ENCODE results near the gene MTCL1.

MTCL1 gene

GRCh38 chr18:8842506-8842905, 137.2 kb downstream of the MTCL1 start:
- Mint-ChIP-seq H3K4me1 (peaks cover 0 to 1% of the 10 kb centered on the region in 2 donors), H3K27ac (no peak overlapping the region), H3K9me3 (no peaks in the 10 kb centered on the region), H3K36me3 (peaks cover 0 to 1% of the 10 kb centered on the region in 2 donors), H3K27me3 (peaks cover 9 to 21% of the 10 kb centered on the region in 2 donors), H3K4me3 (no peak overlapping the region)
- DNase-seq, result no peak
- ATAC-seq (replicated peaks), result no peak

- no peak for ATAC-seq (replicated peaks)
- no peak overlapping the region for H3K27ac Mint-ChIP-seq
- peaks cover 0 to 1% of the 10 kb centered on the region in 2 donors for H3K4me1 Mint-ChIP-seq
- no peak overlapping the region for H3K4me3 Mint-ChIP-seq
- no peak for DNase-seq
- no peaks in the 10 kb centered on the region for H3K9me3 Mint-ChIP-seq
- peaks cover 0 to 1% of the 10 kb centered on the region in 2 donors for H3K36me3 Mint-ChIP-seq
- H3K27me3 Mint-ChIP-seq, result peaks cover 9 to 21% of the 10 kb centered on the region in 2 donors
Observed at GRCh38 chr18:8843005-8843404, 137.6 kb downstream of the MTCL1 start.

DNA sequence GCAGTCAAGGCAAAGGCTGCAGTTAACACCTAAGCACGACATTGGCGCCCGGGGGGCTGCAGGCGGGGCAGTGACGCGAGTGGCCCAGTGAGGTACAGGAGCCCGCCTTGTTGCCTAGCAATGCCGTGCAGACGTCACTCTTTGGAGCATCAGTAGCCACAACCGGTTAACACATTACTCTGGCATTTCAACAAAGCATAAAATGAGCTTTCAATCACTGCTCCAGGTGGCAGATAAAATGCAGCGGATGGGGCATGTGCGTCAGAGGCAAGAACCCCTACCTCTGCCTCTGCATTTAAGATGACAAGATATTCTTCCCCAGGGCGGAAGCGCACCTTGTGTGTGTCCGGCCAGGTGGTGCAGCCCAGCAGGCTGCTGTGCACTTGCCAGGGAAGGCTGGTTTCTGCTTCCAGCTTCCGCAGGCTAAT, 139.4 kb downstream of the MTCL1 start:
- no peak overlapping the region for H3K4me3 Mint-ChIP-seq
- H3K27me3 Mint-ChIP-seq, result peaks cover 9 to 16% of the 10 kb centered on the region in 2 donors
- H3K36me3 Mint-ChIP-seq, result peaks cover 0 to 1% of the 10 kb centered on the region in 2 donors
- peaks cover 0 to 1% of the 10 kb centered on the region in 2 donors for H3K4me1 Mint-ChIP-seq
- no peaks in the 10 kb centered on the region for H3K9me3 Mint-ChIP-seq
- H3K27ac Mint-ChIP-seq, result no peak overlapping the region
- DNase-seq (no peak), ATAC-seq (replicated peaks) (no peak)

- peaks cover 5 to 6% of the 10 kb centered on the region in 2 donors for H3K9me3 Mint-ChIP-seq
- no peak for DNase-seq
- H3K36me3 Mint-ChIP-seq, result peaks cover 1 to 4% of the 10 kb centered on the region in 2 donors
- H3K27ac Mint-ChIP-seq, result no peak overlapping the region
- H3K27me3 Mint-ChIP-seq, result peaks cover 9 to 16% of the 10 kb centered on the region in 2 donors
- ATAC-seq (replicated peaks), result no peak
- H3K4me1 Mint-ChIP-seq, result peaks cover 0 to 1% of the 10 kb centered on the region in 2 donors
- H3K4me3 Mint-ChIP-seq, result no peak overlapping the region
Observed at GRCh38 chr18:8845506-8845905, 140.2 kb downstream of the MTCL1 start.

DNA sequence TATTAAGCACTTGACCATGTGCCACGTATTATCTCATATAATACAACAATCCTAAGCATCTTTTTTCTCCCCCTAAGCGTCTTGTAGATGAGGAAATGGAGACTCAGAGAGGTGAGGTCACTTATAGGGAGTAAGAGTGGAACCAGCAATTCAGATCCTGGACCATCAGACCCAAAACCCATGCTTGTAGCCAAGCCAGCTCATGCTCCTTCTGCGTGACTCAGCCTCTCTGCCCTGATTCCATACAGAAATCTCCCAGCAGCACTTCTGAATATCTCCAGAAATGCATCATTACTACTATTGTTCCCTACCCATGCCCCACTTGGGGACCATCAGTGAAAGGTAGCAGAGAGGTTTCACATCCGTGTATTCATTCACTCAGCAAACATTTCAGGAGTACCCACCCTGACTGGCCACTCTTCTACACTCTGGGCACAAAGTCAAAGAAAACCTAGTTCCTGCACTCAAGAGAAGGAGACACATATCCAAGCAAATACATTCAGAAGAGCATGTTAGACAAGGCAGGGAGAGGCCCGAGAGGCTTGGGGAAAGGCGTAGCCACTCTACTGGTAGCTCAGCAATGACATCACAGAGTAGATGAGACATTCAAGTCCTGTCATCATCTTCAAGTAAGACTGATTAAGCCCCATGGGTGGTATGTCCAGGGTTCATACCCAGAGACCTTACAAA, 141.9 kb downstream of the MTCL1 start:
- no peak for DNase-seq

GRCh38 chr18:8847900-8848299, 142.5 kb downstream of the MTCL1 start:
- H3K36me3 Mint-ChIP-seq, result peaks cover 0 to 4% of the 10 kb centered on the region in 2 donors
- ATAC-seq (replicated peaks), result no peak
- peaks cover 1 to 4% of the 10 kb centered on the region in 2 donors for H3K4me1 Mint-ChIP-seq
- H3K27ac Mint-ChIP-seq, result no peak overlapping the region
- H3K4me3 Mint-ChIP-seq, result no peak overlapping the region
- H3K9me3 Mint-ChIP-seq, result peaks cover 5 to 7% of the 10 kb centered on the region in 2 donors
- DNase-seq, result no peak
- peaks cover 9 to 16% of the 10 kb centered on the region in 2 donors for H3K27me3 Mint-ChIP-seq

More for the DNA sequence above, 141.9 kb downstream of the MTCL1 start:
- Mint-ChIP-seq H3K36me3 (peaks cover 0 to 4% of the 10 kb centered on the region in 2 donors), H3K4me3 (no peak overlapping the region), H3K27ac (no peak overlapping the region), H3K4me1 (peaks cover 1 to 4% of the 10 kb centered on the region in 2 donors), H3K9me3 (peaks cover 5 to 7% of the 10 kb centered on the region in 2 donors), H3K27me3 (peaks cover 9 to 16% of the 10 kb centered on the region in 2 donors)
- no peak for ATAC-seq (replicated peaks)

GRCh38 chr18:8848541-8848940, 143.2 kb downstream of the MTCL1 start:
- Mint-ChIP-seq H3K4me3 (no peak overlapping the region), H3K27me3 (peaks cover 9 to 12% of the 10 kb centered on the region in 2 donors), H3K4me1 (peaks cover 0 to 4% of the 10 kb centered on the region in 2 donors), H3K36me3 (peaks cover 0 to 4% of the 10 kb centered on the region in 2 donors), H3K9me3 (peaks cover 5 to 7% of the 10 kb centered on the region in 2 donors), H3K27ac (no peak overlapping the region)
- ATAC-seq (replicated peaks) (no peak), DNase-seq (no peak)

GRCh38 chr18:8849696-8850095, 144.3 kb downstream of the MTCL1 start:
- no peak overlapping the region for H3K27ac Mint-ChIP-seq
- ATAC-seq (replicated peaks) (no peak), DNase-seq (no peak)
- peaks cover 5 to 7% of the 10 kb centered on the region in 2 donors for H3K9me3 Mint-ChIP-seq
- no peak overlapping the region for H3K4me3 Mint-ChIP-seq
- peaks cover 0 to 4% of the 10 kb centered on the region in 2 donors for H3K4me1 Mint-ChIP-seq
- H3K27me3 Mint-ChIP-seq, result peaks cover 12 to 13% of the 10 kb centered on the region in 2 donors
- H3K36me3 Mint-ChIP-seq, result peaks cover 0 to 4% of the 10 kb centered on the region in 2 donors

GRCh38 chr18:8851659-8852058, 146.3 kb downstream of the MTCL1 start:
- Mint-ChIP-seq H3K27me3 (peaks cover 12 to 14% of the 10 kb centered on the region in 2 donors), H3K36me3 (peaks cover 0 to 4% of the 10 kb centered on the region in 2 donors), H3K4me3 (no peak overlapping the region), H3K9me3 (peaks cover 5 to 7% of the 10 kb centered on the region in 2 donors), H3K4me1 (peaks cover 0 to 4% of the 10 kb centered on the region in 2 donors), H3K27ac (peak overlapping the region; percentile 42)
- DNase-seq (no peak), ATAC-seq (replicated peaks) (no peak)

- no peak overlapping the region for H3K4me3 Mint-ChIP-seq
- peaks cover 5 to 7% of the 10 kb centered on the region in 2 donors for H3K9me3 Mint-ChIP-seq
- ATAC-seq (replicated peaks) (no peak), DNase-seq (no peak)
- H3K27ac Mint-ChIP-seq, result no peak overlapping the region
- H3K4me1 Mint-ChIP-seq, result peaks cover 0 to 4% of the 10 kb centered on the region in 2 donors
- peaks cover 7 to 14% of the 10 kb centered on the region in 2 donors for H3K27me3 Mint-ChIP-seq
- peaks cover 0 to 4% of the 10 kb centered on the region in 2 donors for H3K36me3 Mint-ChIP-seq
Observed at GRCh38 chr18:8854550-8854949, 149.2 kb downstream of the MTCL1 start.

GRCh38 chr18:8854962-8855361, 149.6 kb downstream of the MTCL1 start:
- Mint-ChIP-seq H3K4me3 (no peak overlapping the region), H3K9me3 (peaks cover 3 to 6% of the 10 kb centered on the region in 2 donors), H3K4me1 (peaks cover 0 to 4% of the 10 kb centered on the region in 2 donors), H3K27me3 (peaks cover 7 to 14% of the 10 kb centered on the region in 2 donors), H3K36me3 (peaks cover 0 to 3% of the 10 kb centered on the region in 2 donors), H3K27ac (no peak overlapping the region)
- ATAC-seq (replicated peaks), result no peak
- DNase-seq, result no peak

DNA sequence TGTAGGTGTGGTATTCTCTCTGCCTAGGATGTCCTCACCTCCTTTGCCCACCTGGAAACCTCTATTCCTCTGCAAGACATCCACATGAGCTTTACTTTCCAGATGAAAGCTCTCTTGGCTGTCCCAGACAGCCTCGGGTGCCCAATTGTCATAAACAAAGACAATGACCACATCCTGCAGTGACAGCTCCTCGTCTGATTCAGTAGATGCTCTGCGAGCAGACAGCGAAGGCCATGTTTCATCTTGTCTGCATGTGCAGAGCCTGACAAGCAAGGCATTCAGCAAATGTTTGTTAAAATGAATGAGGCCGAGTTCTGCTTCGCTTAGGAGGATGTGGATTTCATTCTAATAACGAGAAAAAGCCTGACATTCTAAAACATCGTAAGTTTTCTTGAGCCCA, 150.9 kb downstream of the MTCL1 start:
- ATAC-seq (replicated peaks) (no peak), DNase-seq (no peak)
- Mint-ChIP-seq H3K4me3 (no peak overlapping the region), H3K27me3 (peaks cover 7 to 14% of the 10 kb centered on the region in 2 donors), H3K36me3 (no peaks in the 10 kb centered on the region), H3K4me1 (peaks cover 0 to 11% of the 10 kb centered on the region in 2 donors), H3K9me3 (no peaks in the 10 kb centered on the region), H3K27ac (peak overlapping the region; percentile 7)

DNA sequence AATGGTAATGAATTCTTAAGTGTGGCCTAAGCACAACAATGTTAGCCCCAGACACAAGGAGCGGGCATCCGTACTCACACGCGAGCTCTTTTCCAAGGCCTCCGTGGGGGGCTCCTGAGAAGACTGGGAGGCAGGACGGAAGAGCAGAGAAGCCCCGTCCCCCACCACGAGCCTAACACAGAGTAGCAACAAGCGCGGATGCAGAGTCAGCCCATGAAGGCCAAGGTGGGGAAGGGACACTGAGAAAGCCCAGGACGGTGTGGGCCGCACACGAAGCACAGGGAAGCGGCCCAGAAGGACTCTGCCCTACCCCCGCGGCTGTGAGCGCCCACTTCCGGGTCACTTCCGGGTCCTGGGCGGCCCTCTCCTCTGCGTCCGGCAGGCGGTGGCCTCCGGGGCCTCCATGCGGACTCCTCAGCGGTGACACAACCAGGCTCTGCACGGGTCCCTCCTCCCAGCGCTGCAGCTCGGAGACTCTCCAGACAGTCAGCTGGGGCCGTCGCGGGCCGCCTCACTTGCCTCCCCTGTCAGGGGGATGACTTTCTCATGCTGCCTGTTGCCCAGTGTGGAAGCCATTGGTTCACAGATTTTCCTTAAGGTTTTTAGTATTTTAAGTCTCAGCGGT, 151.5 kb downstream of the MTCL1 start:
- Mint-ChIP-seq H3K4me3 (no peak overlapping the region), H3K36me3 (no peaks in the 10 kb centered on the region), H3K27me3 (peaks cover 7 to 14% of the 10 kb centered on the region in 2 donors), H3K27ac (no peak overlapping the region), H3K4me1 (peaks cover 0 to 7% of the 10 kb centered on the region in 2 donors), H3K9me3 (no peaks in the 10 kb centered on the region)
- ATAC-seq (replicated peaks), result no peak
- DNase-seq, result no peak

- H3K27ac Mint-ChIP-seq, result no peak overlapping the region
- peaks cover 7 to 14% of the 10 kb centered on the region in 2 donors for H3K27me3 Mint-ChIP-seq
- no peak overlapping the region for H3K4me3 Mint-ChIP-seq
Observed at GRCh38 chr18:8857806-8858205, 152.4 kb downstream of the MTCL1 start.

More at GRCh38 chr18:8857806-8858205, 152.4 kb downstream of the MTCL1 start:
- Mint-ChIP-seq H3K9me3 (peaks cover 0 to 1% of the 10 kb centered on the region in 2 donors), H3K4me1 (peaks cover 0 to 7% of the 10 kb centered on the region in 2 donors), H3K36me3 (no peaks in the 10 kb centered on the region)
- DNase-seq (no peak), ATAC-seq (replicated peaks) (no peak)
